ENCODE results near the gene FOXK1.
"Not testable (repeated sequence)": the region's sequence is repeated elsewhere in the genome, so short reads cannot be mapped to it uniquely, and the experiment has no call there.

Gene FOXK1

DNA sequence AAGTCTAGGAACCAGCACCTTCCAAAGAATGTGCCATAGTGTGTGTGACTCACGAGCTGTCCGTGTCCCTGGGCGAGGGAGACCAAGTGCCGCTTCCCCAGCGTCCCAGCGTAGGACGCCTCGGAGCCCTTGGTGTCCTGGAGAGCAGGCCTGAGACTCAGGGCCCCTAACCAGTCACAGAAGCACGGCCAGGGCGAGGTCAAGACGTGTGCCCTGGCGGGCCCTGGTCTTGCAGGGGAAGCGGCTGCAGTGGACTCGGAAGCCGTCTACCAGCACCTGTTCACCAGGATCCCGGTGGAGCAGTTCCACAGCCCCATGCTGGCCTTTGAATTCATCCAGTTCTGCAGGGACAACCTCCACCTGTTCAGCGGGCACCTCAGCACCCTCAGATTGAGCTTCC is 103.9 kb downstream of the FOXK1 start:
- no peak for DNase-seq (ENCODE audit: low read depth in 2 of 2)

DNA sequence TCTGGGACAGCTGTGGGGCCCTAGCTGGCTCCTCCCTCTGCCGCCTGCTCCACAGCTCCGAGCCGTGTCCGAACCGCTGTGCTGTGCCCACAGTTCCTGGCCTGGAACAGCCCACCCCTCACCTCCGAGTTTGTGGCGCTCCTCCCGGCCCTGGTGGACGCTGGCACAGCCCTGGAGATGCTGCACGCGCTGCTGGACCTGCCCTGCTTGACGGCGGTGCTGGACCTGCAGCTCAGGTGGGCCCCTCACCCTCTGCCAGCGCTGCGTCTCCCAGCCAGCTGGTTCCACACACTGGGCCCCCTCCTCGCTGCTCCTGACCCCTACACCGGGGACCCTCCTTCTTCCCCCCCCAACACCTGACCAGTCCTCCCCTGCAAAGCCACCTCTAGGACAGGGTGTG is 105.4 kb downstream of the FOXK1 start:
- no peak for DNase-seq (ENCODE audit: low read depth in 2 of 2)

DNA sequence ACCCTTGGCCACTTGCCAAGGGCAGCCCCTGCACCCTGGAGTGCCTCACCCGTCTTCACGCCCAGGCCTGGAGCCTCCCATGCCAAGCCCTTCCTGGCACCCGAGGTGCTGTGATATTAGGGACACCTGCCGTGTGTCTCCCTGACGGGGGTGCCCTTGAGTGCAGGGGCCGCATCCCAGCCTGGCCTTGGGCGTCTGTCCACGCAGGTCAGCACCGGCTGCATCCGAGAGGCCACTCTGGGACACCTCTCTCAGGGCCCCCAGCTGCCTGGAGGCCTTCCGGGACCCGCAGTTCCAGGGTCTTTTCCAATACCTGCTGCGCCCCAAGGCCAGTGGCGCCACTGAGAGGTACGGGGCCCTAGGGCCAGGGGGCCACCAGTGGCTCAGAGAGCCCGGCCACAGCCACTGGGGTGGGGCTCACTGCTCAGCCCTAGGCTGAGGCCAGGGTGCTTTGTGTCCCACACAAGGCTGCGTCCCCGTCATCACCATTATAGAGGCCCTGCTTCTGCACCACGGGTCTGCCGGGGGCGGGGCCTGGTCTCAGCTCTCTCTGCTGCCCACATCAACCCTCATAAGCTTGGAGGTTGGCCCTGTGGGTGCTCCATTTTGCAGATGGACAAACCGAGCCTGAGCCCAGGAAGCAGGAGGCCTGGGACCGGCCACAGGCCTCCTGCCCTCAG is 106.0 kb downstream of the FOXK1 start:
- DNase-seq (ENCODE audit: low read depth in 2 of 2), result no peak

DNA sequence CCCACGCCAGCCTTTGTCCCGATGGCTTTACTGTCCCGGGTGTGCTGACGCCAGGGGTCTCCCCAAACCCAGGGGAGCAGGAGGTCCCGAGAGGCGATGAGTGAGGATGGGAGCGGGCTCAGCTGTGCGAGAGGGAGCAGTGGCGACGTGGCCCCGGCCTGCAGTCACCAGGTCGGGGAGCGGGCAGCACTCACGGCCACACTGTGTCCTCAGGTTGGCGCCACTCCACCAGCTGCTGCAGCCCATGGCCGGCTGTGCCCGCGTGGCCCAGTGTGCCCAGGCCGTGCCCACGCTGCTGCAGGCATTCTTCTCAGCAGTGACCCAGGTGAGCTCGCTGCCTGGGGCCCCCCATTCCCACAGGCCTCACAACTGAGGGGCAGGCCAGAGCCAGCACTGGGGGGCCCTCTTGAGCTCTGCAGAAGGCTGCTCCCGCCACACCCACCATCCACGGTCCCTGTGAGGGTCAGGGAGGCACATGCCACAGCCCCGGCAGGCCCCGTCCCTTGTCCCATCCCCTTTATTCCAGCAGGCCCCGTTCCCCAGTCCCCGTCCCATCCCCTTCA is 106.6 kb downstream of the FOXK1 start:
- DNase-seq (ENCODE audit: low read depth in 2 of 2), result no peak

DNA sequence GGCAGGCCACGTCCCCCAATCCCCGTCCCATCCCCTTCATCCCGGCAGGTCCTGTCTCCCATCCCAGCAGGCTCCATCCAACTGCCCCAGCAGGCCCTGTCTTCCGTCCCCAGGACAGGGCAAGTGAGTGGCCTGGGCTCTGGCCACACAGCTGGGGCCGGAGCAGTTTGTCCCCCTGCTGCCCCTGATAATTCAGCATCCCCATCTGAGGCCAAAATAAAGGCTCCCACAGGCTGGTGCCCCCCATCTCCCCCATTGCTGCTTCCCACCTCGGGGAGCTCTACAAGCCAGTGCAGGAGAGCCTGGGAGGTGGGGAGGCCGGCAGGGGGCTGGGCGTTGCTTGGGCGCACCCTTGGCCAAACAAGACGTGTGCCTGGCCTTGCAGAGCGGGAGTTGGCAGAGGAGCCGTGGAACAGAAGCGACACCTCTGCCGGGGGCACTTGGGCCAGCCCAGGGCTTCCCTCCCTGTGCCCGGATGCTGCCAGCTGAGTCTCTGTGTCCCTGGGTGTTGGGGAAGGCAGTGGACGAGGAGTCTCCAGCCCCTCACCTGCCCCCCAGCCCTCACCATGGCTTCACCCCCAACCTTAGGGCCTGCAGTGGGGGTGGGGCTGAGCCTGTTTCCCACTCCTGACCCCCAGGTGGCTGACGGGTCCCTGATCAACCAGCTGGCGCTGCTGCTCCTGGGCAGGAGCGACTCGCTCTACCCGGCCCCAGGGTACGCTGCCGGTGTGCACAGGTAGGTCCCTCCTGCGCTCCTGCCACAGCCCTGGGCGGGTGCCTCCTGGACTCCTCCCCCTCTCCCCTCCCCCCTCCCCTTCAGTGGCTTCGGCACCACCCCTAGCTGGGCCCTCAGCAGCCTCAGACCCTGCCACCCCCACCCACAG is 107.3 kb downstream of the FOXK1 start:
- DNase-seq (ENCODE audit: low read depth in 2 of 2), result no peak

DNA sequence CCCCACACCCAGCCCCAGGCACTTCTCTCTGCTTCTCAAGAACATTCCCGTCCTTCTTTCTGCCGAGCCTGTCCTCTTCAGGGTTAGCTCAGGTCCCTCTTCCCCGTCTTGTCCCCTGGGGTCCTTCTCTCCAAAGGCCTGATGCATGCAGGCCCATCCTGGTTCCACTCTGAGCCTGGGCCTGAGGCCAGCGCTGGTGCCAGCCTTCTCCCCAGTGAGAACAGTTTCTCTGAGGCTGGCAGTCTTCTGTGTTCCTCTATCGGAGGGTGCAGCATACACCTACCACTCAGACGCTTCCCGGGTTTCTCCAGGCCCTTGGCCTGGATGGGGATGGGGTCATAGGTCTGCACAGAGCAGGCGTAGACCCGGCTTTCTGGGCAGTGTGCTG is 108.0 kb downstream of the FOXK1 start:
- DNase-seq (ENCODE audit: low read depth in 2 of 2), result no peak

DNA sequence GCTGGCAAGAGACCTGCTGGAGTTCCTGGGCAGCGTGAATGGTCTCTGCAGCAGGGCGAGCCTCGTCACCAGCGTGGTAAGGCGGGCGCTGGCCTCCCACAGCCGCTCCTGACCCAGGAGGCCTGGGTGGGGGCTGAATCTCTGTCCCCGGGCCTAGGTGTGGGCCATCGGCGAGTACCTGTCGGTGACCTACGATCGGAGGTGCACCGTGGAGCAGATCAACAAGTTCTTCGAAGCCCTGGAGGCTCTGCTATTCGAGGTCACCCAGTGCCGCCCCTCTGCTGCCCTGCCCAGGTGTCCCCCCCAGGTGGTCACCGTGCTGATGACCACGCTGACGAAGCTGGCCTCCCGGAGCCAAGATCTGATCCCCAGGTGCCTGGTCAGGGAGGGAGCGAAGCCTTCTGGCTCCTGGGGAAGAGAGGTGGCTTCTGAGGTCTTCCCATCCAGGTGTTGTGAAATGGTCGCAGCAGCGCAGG is 108.5 kb downstream of the FOXK1 start:
- no peak for DNase-seq (ENCODE audit: low read depth in 2 of 2)

DNA sequence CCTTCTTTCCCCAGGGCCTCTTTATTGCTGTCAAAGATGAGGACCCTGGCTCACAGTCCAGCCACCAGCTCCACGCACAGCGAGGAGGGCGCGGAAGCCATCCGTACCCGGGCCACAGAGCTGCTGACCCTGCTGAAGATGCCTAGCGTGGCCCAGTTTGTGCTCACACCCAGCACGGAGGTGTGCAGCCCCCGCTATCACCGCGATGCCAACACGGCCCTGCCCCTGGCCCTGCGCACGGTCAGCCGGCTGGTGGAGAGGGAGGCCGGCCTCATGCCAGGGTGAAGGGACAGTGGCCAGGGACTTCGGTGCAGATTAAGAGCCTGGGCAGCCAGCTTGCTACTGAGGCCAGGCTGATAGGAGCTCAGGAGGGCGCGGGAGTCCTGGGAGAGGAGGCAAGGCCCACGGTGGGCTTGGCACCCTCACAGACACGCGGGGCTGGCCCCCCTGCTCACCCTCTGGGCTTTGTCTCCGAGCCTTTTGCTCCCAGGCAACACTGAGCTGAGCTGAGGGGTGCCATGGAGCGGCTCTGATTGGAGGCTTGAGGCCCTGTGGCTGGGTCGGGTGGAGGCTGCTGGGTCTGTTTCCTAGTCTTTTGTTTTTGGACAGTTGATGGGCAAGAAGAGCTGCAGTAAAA is 109.1 kb downstream of the FOXK1 start:
- DNase-seq (ENCODE audit: low read depth in 2 of 2), result no peak

DNA sequence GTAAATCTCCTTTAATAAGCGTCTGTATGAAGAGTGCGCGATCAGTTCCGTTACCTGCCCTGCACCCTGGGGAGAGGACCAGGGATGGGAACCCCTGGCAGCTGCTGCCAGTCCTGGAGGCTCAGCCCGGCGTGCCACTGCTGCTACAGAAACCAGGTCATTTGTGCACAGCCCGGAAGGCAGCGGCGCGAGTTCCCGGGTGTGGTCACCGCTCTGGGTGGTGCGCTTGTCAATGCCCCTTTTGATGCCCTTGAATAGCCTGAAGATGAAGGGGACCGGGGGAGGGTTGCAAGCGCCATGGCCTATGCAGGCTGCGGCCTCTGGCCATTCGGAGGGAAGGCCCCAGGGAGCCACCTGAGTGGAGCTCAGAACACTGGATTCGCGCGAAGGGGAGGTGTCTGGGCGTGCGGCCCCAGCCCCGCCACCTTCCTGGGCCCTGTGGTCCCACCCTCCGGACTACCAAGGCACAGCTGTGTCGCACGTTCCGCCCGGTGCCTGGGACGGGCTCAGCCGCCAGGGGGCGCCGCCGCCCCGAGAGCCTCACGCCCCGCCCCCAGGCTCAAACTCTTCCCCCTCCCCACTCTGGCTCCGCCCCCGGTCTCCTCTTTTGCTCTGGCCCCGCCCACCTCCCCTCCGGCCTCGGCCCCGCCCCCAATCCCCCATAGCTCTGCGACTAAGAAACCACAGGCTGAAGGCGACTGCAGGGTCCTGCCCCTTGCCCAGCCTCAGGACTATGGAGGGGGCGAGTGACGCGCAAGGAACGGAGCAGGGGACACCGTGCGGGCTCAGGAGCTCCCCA is 109.8 kb downstream of the FOXK1 start:
- peak; percentile 33 to 36 for DNase-seq (ENCODE audit: low read depth in 2 of 2)

DNA sequence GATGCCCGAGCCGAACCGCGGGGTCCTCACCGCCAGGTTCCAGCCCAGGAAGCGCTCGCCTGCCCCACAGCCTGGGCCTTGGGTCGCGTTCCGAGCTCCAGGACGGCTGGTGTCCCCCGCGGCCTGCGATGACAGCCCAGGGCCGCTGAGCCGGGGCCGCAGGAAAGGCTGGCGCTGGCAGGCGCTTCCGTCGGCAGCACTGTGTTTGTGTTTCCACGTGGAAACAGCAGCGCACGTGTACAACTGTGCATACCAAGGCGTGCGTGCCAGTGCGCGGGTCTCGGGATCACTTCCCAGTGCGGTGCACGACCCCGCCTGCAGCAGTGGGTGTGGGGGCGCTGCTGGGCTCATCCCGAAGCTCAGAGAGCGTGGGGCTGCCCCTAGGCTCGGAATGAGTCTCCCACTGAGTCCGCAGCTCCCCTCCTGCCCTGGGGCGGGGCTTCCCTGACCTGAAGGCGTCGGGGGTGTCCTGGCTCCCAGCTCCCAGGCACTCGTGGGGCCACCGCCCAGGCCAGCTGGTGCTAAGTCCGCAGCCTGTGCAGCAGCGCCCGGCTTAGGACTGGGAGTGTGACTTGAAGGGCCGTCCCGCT is 110.5 kb downstream of the FOXK1 start:
- DNase-seq (ENCODE audit: low read depth in 2 of 2), result no peak

DNA sequence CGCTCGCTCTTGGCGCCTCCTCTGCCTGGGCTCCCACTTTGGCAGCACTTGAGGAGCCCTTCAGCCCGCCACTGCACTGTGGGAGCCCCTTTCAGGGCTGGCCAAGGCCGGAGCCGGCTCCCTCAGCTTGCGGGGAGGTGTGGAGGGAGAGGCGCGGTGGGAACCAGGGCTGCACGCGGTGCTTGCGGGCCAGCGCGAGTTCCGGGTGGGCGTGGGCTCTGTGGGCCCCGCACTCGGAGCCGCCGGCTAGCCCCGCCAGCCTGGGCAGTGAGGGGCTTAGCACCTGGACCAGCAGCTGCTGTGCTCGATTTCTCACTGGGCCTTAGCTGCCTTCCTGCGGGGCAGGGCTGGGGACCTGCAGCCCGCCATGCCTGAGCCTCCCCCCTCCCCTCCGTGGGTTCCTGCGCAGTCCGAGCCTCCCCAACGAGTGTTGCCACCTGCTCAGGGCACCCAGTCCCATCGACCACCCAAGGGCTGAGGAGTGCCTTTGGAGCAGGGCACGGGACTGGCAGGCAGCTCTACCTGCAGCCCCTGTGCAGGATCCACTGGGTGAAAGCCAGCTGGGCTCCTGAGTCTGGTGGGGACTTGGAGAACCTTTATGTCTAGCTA is 111.4 kb downstream of the FOXK1 start:
- not testable (repeated sequence) for DNase-seq (ENCODE audit: low read depth in 2 of 2)

DNA sequence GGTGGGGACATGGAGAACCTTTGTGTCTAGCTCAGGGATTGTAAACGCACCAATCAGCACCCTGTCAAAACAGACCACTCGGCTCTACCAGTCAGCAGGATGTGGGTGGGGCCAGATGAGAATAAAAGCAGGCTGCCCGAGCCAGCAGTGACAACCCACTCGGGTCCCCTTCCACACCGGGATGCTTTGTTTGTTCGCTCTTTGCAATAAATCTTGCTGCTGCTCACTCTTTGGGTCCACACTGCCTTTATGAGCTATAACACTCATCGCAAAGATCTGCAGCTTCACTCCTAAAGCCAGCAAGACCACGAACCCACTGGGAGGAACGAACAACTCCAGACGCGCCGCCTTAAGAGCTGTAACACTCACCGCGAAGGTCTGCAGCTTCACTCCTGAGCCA is 112.1 kb downstream of the FOXK1 start:
- not testable (repeated sequence) for DNase-seq (ENCODE audit: low read depth in 2 of 2)

DNA sequence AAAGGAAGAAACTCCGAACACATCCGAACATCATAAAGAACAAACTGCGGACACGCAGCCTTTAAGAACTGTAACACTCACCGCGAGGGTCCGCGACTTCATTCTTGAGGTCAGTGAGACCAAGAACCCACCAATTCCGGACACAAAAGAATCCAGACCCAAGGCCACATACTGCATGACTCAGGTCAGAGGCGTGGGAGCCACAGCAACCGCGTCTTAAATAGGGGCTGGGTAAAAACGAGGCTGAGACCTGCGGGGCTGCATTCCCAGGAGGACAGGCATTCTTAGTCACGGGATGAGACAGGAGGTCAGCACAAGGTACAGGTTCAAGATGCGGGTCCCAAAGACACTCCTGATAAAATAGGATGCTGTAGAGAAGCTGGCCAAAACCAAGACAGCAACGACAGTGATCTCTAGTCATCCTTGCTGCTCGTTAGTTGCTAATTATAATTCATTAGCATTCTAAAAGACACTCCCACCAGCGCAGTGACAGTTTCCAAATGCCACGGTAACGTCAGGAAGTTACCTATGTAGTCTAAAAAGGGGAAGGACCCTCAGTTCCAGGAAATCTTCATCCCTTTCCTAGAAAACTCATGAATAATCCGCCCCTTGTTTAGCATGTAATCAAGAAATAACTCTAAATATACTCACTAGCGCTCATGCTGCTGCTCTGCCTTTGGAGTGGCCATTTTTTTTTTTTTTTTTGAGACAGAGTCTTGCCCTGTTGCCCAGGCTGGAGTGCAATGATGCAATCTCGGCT is 112.7 kb downstream of the FOXK1 start:
- DNase-seq (ENCODE audit: low read depth in 2 of 2), result no peak

DNA sequence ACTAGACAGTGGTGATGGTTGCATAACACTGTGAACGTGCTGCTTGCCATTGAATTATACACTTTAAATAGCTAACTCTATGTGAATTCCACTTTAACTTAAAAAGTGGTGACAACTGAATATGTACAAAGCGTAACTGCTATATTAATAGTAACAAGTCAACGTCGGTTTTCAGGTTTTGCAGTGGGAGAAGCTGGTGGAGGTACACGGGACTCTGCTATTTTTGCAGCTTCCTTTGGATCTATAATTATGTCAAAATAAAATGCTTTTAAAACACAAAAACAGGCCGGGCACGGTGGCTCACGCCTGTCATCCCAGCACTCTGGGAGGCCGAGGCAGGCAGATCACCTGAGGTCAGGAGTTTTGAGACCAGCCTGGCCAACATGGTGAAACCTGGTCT is 114.4 kb downstream of the FOXK1 start:
- no peak for DNase-seq (ENCODE audit: low read depth in 2 of 2)

DNA sequence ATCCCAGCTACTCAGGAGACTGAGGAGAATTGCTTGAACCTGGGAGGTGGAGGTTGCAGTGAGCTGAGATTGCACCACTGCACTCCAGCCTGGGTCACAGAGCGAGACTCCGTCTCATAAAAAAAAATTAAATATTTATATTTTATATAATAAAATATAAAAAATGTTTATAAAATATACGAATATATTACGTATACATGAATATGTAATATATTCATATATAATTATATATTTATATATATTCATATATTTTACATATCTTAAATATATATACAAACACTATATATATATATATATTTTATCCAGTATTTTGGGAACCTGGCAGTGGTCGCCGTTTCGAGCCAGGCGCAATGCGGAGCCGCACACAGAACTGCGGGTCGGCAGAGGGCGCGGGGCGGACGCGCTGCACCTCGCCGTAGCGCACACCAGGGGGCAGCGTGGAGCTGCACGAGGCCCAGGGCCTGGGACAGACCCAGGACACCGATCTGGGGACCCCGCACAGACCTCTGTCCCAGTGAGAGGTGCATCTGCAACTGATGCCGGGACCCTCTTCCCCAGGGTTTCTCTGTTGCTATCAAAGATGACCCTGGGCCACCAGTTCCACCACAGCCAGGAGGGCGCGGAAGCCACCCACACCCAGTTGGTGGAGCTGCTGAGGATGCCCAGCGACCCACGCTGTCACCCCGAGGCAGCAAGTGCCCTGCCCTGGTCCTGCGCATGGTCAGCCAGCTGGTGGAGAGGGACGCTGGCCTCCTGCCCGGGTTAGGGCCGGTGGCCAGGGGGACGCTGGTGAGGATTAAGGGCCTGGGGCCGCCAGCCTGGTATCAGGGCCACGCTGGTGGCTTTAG is 116.0 kb downstream of the FOXK1 start:
- DNase-seq (ENCODE audit: low read depth in 2 of 2), result no peak

DNA sequence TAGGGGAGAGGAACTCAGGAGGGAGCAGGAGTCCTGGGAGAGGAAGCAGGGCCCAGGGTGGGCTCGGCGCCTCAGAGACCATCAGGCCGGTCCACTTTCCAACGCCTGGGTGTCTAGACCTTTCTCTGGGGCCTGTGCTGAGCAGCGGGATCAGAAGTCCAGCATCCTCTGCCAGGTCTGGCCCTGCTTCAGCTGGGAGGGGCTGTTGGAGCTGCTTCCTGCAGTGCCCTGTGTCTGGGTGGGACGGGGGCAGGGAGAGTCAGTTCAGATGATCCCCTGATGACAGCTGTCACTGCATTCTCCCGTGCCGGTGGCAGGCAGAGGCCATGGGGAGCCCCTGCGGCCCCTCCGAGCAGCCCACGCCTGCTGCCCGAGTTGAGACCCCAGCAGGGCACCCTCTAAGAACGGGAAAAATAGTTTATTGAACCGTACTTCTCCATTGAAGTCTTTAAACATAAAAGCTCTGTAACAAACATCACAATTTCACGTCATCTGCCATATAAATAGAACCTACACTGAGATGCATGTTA is 116.7 kb downstream of the FOXK1 start:
- DNase-seq (ENCODE audit: low read depth in 2 of 2), result no peak

DNA sequence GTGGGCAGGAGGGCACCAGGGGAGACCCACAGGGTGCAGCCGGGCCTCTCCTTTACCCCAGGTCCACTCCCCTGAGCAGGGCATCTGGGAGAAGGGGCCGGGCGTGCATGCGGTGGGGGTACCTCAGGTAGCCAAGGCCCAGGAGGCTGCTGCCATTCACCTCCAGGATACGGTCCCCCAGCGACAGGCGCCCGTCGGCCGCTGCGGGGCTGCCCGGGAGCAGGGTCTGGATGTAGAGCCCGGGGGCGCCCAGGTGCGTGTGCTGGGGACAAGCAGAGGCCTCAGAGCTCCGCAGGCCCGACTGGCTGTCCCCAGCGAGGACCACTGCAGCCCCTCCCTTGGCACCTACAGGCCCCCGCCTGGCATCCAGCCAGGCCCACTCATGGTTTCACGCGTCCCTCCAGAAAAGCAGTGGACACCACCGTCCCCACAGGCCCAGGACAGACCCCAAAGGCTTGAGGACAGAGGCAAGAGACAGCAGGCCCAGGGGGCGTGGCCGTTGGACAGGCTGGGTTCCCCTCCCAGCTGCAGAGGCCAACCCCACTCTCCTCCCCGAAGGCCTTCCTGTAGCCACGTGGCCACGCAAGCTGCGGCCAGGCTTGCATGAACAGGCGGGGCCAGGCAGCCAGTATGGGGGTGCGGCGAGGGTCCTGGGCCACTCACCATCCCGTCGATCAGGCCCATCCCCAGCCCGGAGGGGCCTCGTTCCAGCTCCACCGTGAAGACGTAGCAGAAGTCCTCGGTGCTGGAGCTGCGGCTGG is 117.6 kb downstream of the FOXK1 start:
- DNase-seq (ENCODE audit: low read depth in 2 of 2), result no peak

DNA sequence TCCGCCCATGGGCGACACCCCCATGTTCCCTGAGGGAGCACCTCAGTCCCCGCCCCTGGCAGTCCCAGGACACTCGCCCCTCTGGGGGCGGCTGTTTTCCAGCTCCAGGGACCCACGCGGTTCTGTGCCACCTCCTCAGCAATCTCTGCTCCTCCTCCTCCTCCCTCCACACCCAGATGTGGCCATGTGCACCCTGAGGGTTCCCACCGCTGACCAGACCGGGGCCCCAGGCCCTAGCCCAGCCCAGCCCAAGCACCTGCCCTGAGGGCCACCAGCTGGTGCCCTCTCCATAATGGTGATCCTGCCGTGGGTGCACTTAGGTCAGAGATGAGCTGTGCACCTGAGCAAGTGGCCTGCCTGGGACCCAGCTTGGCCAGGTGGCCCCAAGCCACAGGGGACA is 118.4 kb downstream of the FOXK1 start:
- DNase-seq (ENCODE audit: low read depth in 2 of 2), result no peak
